ENCODE results near the gene TAAR2.
"Not testable (repeated sequence)": the region's sequence is repeated elsewhere in the genome, so short reads cannot be mapped to it uniquely, and the experiment has no call there.

The TAAR2 gene

GRCh38 chr6:132637135-132637534 lies 13.1 kb upstream of the TAAR2 start:
- not testable (repeated sequence) for DNase-seq; H3K36me3 Mint-ChIP-seq (ENCODE audit: low read depth); H3K27ac Mint-ChIP-seq; H3K9me3 Mint-ChIP-seq; ATAC-seq; H3K4me1 Mint-ChIP-seq; H3K4me3 Mint-ChIP-seq
- H3K27me3 Mint-ChIP-seq: peaks cover 21% of the 10 kb centered on the region

GRCh38 chr6:132635906-132636305 lies 11.8 kb upstream of the TAAR2 start:
- not testable (repeated sequence) for H3K36me3 Mint-ChIP-seq (ENCODE audit: low read depth); H3K27ac Mint-ChIP-seq; H3K9me3 Mint-ChIP-seq; H3K4me1 Mint-ChIP-seq; DNase-seq; H3K4me3 Mint-ChIP-seq; ATAC-seq
- H3K27me3 Mint-ChIP-seq: peaks cover 25% of the 10 kb centered on the region

GRCh38 chr6:132635288-132635687 lies 11.2 kb upstream of the TAAR2 start:
- H3K36me3 Mint-ChIP-seq (ENCODE audit: low read depth); H3K27ac Mint-ChIP-seq; H3K4me1 Mint-ChIP-seq; H3K4me3 Mint-ChIP-seq; H3K9me3 Mint-ChIP-seq; ATAC-seq; DNase-seq: not testable (repeated sequence)
- H3K27me3 Mint-ChIP-seq: peaks cover 28% of the 10 kb centered on the region

- no peak overlapping the region for H3K4me3 Mint-ChIP-seq
- H3K36me3 Mint-ChIP-seq (ENCODE audit: low read depth): no peaks in the 10 kb centered on the region
- DNase-seq: no peak
- H3K9me3 Mint-ChIP-seq: no peaks in the 10 kb centered on the region
- no peak for ATAC-seq
- H3K27me3 Mint-ChIP-seq: peaks cover 25% of the 10 kb centered on the region
- no peaks in the 10 kb centered on the region for H3K4me1 Mint-ChIP-seq
- H3K27ac Mint-ChIP-seq: no peak overlapping the region
Observed at GRCh38 chr6:132634796-132635195, 10.7 kb upstream of the TAAR2 start.

GRCh38 chr6:132633362-132633761 lies 9.3 kb upstream of the TAAR2 start:
- Mint-ChIP-seq H3K4me3 (no peak overlapping the region), H3K36me3 (ENCODE audit: low read depth) (no peaks in the 10 kb centered on the region), H3K9me3 (no peaks in the 10 kb centered on the region), H3K27me3 (peaks cover 24% of the 10 kb centered on the region), H3K4me1 (no peaks in the 10 kb centered on the region), H3K27ac (no peak overlapping the region)
- ATAC-seq: no peak
- DNase-seq: no peak

GRCh38 chr6:132623106-132623845 lies 799 bp downstream of the TAAR2 start:
- Mint-ChIP-seq H3K27ac (no peak overlapping the region), H3K4me1 (no peaks in the 10 kb centered on the region), H3K27me3 (peaks cover 22% of the 10 kb centered on the region), H3K4me3 (no peak overlapping the region), H3K36me3 (ENCODE audit: low read depth) (peaks cover 2% of the 10 kb centered on the region), H3K9me3 (peaks cover 5% of the 10 kb centered on the region)
- no peak for DNase-seq
- ATAC-seq: no peak

- H3K27me3 Mint-ChIP-seq: peaks cover 3% of the 10 kb centered on the region
- no peaks in the 10 kb centered on the region for H3K9me3 Mint-ChIP-seq
- ATAC-seq: no peak
- no peaks in the 10 kb centered on the region for H3K36me3 Mint-ChIP-seq (ENCODE audit: low read depth)
- no peak overlapping the region for H3K27ac Mint-ChIP-seq
- H3K4me3 Mint-ChIP-seq: no peak overlapping the region
- DNase-seq: no peak
- H3K4me1 Mint-ChIP-seq: peaks cover 3% of the 10 kb centered on the region
Observed at GRCh38 chr6:132616677-132617076, 7.4 kb downstream of the TAAR2 start.

GRCh38 chr6:132614554-132614953 lies 9.5 kb downstream of the TAAR2 start:
- no peak for ATAC-seq
- Mint-ChIP-seq H3K27me3 (peaks cover 3% of the 10 kb centered on the region), H3K27ac (no peak overlapping the region), H3K4me1 (peaks cover 3% of the 10 kb centered on the region), H3K9me3 (no peaks in the 10 kb centered on the region), H3K4me3 (peak overlapping the region; percentile 61), H3K36me3 (ENCODE audit: low read depth) (no peaks in the 10 kb centered on the region)
- DNase-seq: no peak

GRCh38 chr6:132612449-132613108 lies 11.5 kb downstream of the TAAR2 start:
- no peak for DNase-seq
- Mint-ChIP-seq H3K27me3 (peaks cover 1% of the 10 kb centered on the region), H3K4me3 (no peak overlapping the region), H3K27ac (no peak overlapping the region), H3K4me1 (peaks cover 3% of the 10 kb centered on the region), H3K9me3 (no peaks in the 10 kb centered on the region), H3K36me3 (ENCODE audit: low read depth) (no peaks in the 10 kb centered on the region)
- ATAC-seq: no peak

GRCh38 chr6:132611616-132612015 lies 12.5 kb downstream of the TAAR2 start:
- Mint-ChIP-seq H3K4me1 (peaks cover 3% of the 10 kb centered on the region), H3K27me3 (no peaks in the 10 kb centered on the region), H3K4me3 (no peak overlapping the region), H3K27ac (no peak overlapping the region), H3K36me3 (ENCODE audit: low read depth) (no peaks in the 10 kb centered on the region), H3K9me3 (no peaks in the 10 kb centered on the region)
- DNase-seq (no peak), ATAC-seq (no peak)

- H3K27ac Mint-ChIP-seq: no peak overlapping the region
- no peaks in the 10 kb centered on the region for H3K4me1 Mint-ChIP-seq
- no peak for DNase-seq
- H3K4me3 Mint-ChIP-seq: no peak overlapping the region
- H3K9me3 Mint-ChIP-seq: no peaks in the 10 kb centered on the region
- no peak for ATAC-seq
- peaks cover 7% of the 10 kb centered on the region for H3K27me3 Mint-ChIP-seq
- H3K36me3 Mint-ChIP-seq (ENCODE audit: low read depth): no peaks in the 10 kb centered on the region
Observed at GRCh38 chr6:132607544-132608233, 16.4 kb downstream of the TAAR2 start.

GRCh38 chr6:132604635-132605152 lies 19.4 kb downstream of the TAAR2 start:
- ATAC-seq (no peak), DNase-seq (no peak)
- no peak overlapping the region for H3K27ac Mint-ChIP-seq
- H3K4me3 Mint-ChIP-seq: no peak overlapping the region
- H3K27me3 Mint-ChIP-seq: peaks cover 13% of the 10 kb centered on the region
- no peaks in the 10 kb centered on the region for H3K36me3 Mint-ChIP-seq (ENCODE audit: low read depth)
- no peaks in the 10 kb centered on the region for H3K9me3 Mint-ChIP-seq
- H3K4me1 Mint-ChIP-seq: no peaks in the 10 kb centered on the region

- H3K36me3 Mint-ChIP-seq (ENCODE audit: low read depth); ATAC-seq; H3K27ac Mint-ChIP-seq; H3K9me3 Mint-ChIP-seq; H3K4me1 Mint-ChIP-seq; H3K4me3 Mint-ChIP-seq; DNase-seq: not testable (repeated sequence)
- H3K27me3 Mint-ChIP-seq: peaks cover 21% of the 10 kb centered on the region
Observed at GRCh38 chr6:132600900-132601299, 23.2 kb downstream of the TAAR2 start.

- peaks cover 16% of the 10 kb centered on the region for H3K27me3 Mint-ChIP-seq
- no peaks in the 10 kb centered on the region for H3K9me3 Mint-ChIP-seq
- H3K4me1 Mint-ChIP-seq: no peaks in the 10 kb centered on the region
- no peak overlapping the region for H3K27ac Mint-ChIP-seq
- no peak for ATAC-seq
- no peak overlapping the region for H3K4me3 Mint-ChIP-seq
- DNase-seq: no peak
- H3K36me3 Mint-ChIP-seq (ENCODE audit: low read depth): no peaks in the 10 kb centered on the region
Observed at GRCh38 chr6:132598473-132598872, 25.6 kb downstream of the TAAR2 start.

GRCh38 chr6:132596201-132596600 lies 27.9 kb downstream of the TAAR2 start:
- no peaks in the 10 kb centered on the region for H3K36me3 Mint-ChIP-seq (ENCODE audit: low read depth)
- H3K9me3 Mint-ChIP-seq: no peaks in the 10 kb centered on the region

More at GRCh38 chr6:132596201-132596600, 27.9 kb downstream of the TAAR2 start:
- DNase-seq: no peak
- Mint-ChIP-seq H3K27me3 (peaks cover 18% of the 10 kb centered on the region), H3K4me3 (no peak overlapping the region), H3K4me1 (no peaks in the 10 kb centered on the region), H3K27ac (no peak overlapping the region)
- no peak for ATAC-seq
